GM19463 (cell line): ENCODE measurements around the gene PRKCD.

ENCODE experiments used
- ATAC-seq: cut with Tn5 transposase; IDR thresholded peaks from one replicate; pipeline ENCODE4 v1.9.1; 2021; ENCODE audit warnings: mild to moderate bottlenecking, moderate library complexity; ENCODE audit not compliant: unreplicated experiment

PRKCD gene

DNA sequence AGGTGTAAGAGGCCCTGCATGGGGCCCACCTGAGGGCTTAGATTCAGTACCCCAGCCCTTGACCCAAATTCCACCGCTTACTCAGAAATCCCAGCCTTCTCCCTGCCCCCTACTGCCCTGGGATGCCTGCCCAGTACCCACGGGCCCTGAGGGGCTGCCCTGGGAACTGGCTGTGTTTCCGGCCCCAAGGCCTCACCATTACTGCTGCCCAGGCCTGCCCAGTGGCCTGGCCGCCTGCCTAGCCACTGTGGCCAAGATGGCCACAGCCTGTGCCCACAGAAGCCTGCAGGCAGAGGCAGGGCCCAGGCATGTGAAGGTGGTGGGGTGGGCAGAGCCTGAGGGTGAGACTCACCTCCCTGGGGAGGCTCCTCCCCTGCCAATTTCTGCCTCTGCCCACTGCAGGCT is 6.1 kb upstream of the PRKCD start:
- ATAC-seq = no peak

GRCh38 chr3:53155760-53156159 is 5.2 kb upstream of the PRKCD start:
- ATAC-seq = no peak

- ATAC-seq = no peak
Observed at GRCh38 chr3:53156368-53156834, 4.6 kb upstream of the PRKCD start.

DNA sequence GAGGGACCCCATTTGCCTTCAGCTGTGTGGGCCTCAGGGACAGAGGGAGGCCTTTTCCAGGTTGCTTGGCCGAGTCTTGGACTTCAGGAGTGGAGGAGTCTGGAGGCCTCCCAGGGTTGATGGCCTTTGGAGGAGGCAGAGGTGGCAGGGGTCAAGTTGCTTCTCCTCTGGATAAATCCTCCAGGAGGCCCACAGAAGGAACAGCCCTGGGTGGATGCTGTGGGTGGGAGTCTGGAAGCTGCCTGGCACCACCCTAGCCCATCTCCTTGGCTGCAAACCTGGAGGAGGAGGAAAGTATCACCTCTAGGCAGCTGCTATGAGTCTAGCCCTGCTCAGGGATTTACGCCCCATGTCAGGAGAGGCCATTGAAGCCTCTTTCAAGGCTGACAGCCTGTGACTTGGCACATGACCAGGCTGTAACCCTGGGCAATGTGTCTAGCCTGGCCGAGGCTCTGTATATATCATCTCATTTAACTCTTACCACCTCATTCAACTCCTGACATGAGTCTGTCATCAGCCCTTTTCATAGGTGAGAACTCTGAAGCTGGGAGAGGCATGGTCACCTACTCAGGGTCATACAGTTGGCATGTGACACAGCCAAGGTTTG is 2.9 kb upstream of the PRKCD start:
- no peak for ATAC-seq

DNA sequence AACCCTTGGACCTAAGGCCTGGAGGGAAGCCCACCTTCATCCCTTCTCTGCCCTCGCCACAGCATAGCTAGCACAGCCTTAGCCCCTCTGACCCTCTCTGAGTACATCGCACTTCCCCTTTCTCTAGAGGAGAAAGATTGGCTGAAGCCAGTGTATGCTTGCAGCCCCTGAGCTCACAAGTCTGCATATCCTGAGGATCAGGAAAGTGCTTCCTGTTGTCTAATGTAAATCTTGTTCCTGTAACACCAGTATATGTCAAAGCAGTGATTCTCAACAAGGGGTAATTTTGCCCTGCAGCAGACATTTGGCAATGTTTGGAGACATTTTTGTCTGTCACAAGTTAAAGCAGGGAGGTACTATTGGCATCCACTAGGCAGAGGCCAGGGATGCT is 2.2 kb upstream of the PRKCD start:
- no peak for ATAC-seq

DNA sequence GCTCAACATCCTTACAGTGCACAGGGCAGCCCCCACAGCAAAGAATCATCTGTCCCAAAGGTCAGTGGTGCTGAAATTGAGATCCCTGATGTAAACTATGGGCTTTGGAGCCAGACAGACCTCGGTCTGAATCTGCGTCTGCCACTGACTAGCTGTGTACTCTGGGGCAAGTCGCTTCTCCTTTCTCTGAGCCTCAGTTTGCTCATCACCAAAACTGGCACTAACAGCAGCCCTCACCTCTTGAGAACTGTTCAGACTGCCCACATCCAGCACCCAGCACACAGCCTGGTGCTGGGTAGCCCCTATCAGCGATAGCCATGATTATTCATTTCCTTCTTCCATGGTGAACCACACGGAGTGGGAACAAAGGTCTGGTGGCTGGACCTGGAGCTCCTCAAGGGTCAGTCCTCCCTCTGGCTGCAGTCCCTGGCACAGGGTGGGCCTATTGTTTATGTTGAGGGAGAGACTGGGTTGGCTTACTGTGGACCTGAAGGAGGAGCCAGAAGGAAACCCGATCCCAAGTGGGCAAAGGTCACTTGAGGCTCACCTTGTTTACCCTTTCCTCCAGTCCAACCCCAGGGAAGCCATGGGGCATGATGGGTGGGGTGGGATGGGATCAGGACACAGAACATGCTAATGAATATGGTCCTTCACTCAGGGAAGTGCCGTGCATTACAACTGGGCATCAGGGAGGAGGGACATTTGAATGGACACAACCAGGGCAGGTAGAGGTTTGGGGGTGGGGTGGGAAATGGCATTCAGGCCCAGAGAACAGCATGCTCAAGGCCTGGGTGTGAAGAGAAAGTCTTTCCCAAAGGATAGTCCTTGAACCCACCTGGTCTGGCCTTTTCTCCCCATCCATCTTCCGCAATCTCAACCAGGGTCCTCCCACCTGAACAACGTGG is 1.6 kb upstream of the PRKCD start:
- no peak for ATAC-seq

DNA sequence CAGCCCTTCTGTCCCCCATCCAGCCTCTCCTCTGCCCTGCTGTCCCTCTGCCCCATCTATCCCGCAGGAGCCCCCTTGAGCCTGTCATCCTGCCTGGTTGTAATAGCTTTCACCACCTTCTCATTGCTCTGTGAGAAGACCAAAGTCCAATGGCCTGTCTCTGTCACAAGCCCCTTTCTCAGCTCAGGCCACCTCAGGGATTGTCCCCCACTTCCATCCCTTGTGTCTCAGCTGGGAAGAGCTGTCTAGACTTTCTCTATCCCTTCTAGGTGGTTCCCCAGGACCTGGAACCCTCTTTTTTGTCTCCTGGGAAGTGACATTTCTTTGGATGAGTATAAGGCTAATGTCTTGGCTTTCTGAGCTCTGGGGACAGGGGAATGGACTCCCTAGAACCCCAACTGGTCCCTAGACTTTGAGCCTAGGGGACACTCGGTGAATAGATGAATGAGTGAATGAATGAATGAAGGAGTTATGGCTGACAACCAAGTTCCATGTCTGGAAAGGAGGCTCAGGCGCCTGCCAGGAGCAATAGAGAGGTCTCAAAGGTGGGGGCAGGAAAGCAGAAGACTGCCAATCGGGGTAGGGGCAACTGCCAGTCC is 849 bp upstream of the PRKCD start:
- ATAC-seq = no peak

DNA sequence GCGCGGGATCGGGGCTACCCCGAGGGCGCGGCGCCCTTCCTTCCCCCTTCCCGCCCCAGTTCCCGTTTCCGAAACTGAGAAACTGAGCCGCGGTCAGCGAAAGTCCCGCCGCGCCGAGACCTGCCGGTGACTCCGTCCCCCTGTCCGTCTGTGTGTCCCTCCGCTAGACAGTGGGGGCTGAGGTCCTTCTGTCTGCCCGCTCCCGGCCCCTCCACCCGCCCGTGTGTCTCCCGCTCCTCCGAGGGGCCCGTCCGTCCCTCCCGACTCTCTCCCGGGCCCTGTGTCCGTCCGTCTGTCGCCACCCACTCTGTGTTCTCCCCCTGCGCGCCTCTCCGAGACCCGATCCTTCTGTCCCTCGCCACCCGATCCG is 426 bp downstream of the PRKCD start:
- peak; percentile 10 for ATAC-seq

DNA sequence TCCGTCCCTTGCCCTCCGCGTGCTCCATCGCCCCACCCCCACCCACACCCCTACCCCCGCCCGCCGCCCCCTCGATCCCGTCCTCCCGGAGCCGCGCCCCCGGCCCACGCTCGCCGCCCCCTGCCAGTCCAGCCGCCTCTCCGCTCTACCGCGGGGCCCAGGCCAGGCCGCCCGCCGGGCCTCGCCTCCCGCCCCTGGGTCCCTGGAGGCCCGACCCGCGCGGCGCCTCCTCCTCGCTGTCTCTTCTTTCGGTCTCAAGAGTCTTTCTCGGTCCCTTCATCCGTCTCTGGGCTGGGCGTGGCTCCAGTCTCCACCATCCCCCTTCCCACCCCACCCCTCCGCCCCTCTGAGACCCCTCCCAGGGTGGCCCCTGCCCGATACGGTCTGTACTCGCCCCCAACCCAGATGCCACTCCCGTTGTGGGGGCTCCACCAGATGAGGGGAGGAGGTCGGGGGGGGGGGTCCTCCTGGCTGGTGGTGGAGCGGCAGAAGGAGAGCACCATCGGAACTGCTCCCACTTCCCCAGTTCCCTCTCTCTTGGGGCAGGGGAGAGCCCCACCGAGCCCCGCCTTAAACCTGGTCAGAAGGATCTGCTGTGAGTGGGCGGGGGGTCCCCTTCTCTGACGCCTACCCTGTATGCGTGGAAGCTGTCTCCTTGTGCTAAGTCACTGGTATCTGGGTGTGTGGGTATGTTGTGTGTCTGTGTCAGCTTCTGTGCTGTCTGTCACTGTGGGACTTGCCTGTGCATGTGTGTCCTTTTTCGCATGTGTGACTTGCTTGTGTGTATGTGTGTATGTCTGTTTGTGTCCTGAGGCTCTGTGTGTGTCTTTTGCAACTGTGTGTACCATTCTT is 1.0 kb downstream of the PRKCD start:
- no peak for ATAC-seq

DNA sequence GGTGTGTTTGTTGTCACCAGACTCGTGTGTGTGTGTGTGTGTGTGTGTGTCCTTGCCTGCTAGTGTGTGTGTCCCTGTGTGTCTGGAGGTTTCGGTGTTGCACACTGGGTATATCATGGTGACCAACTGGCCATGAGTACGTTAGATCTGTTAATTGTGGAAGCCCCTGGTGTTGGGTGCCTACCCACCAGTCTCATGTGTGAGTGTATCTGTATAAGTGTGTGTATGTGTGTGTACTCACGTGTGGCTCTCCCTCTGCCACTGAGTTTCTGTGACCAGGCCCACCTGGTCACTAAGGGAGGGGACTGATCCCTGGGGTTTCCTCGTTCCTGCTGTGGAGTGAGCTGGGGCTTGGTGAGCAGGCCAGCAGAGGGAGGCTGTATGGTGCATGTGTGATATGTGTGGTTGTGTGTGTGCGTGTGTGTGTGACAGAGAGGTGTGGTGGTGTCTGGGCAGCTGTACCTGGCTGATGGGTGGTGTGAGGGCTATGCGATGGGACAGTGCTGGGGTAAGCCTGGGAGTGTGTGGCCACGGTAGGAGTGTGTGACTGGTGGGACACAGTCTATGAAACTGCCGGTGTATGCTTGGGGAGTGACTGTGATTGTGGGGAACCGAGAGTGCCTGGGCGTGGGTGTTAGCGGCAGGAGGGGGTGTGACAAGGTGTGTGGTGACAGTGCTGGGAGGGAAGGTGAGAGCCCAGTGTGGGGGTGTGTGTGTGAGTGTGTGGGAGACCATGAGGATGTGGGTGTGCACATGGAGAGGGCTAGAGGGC is 1.8 kb downstream of the PRKCD start:
- no peak for ATAC-seq

GRCh38 chr3:53163444-53164387 is 2.7 kb downstream of the PRKCD start:
- ATAC-seq = no peak

- ATAC-seq = no peak
Observed at GRCh38 chr3:53164911-53165310, 3.9 kb downstream of the PRKCD start.

- ATAC-seq = no peak
Observed at GRCh38 chr3:53166206-53166605, 5.2 kb downstream of the PRKCD start.

DNA sequence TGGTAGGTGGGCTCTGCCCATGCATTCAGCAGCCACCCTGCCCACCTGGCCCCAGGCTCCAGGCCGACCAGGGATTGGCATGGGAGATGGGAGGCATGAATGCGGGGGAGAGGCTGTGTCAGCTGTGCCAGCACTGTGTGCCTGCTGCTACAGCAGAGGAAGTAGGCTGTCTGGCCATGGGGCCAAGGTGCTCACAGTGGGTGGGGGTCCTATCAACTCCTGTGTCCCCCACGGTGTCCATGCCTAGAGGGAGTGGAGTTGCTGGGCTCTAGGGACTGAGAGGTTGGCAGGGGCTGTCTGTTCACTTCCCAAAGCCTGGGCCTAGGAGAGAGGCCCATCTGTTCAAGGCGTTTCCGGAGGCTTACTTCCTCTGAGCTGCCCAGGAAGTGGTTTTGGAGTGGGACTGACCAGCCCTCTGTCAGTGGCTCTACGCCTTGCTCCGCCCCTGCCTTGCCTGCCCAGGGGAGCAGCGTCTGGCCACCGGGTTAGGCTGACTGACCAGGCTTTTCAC is 5.8 kb downstream of the PRKCD start:
- ATAC-seq = no peak

DNA sequence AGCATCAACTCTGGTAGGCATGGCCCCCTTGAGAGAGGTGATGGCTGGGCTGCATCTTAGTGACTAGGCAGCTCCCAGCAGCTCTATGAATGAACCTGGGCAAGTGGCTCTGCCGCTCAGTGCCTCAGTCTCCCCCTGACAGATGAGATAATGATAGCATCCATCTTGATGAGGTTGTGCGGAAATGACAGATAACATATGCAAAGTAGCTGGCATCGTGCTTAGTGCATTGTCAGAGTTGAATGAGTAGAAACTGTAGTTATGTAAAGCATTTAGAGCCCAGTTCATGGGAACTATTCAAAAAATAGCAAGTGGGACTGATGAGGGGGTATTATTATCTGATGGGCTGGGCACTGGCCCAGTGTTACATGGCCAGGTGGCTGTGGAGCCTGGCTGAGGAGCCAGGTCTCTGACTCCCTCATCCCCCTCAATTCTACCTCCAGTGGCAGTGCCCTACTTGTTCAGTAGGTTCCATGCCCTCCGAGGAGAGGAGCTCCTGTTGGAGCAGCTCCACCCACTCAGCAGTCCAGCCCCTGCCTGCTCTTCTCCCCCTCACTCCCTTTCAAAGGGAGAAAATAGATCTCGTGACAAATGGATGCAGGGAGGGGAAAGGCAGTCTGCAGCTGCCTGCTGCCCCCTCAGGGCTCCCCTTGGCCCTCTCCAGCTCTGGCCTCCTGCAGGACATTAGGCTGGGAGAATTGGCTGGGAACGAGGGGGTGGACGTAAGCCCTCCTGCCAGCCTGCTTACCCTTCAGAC is 6.6 kb downstream of the PRKCD start:
- ATAC-seq = no peak

DNA sequence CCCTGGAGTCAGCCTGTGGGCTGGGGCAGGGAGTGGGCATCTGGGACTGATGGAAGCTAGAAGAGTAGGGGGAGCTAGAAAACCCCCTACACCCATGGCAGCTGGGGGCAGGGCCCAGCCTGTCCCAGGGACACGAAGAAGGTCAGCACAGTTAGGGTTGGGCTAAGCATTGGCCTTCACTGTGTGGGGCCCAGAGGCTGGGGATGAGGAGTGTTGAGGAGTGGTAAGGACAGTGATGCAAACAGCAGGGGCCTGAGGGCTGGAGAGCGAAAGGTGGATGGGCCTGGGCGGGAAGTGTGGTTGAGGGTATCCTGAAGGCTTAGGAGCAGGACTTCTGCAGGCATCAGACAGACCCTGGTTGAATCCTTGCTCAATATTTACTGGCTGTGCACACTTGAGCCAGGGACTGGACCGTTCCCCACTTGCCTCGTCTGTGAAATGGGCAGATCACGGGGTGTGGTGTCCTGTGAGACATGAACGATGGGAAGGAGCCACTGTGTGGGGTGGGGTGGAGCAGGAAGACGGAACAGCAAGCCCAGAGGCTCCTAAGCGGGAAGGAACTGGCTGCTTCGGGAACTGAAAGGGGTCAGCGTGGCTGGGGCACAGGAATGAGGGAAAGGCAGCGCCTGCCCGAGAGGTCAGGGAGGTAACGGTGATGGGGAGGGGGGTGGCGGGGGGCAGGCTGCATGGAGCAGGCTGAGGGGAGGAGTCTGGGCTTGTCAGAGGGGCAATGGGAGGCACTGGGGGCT is 7.3 kb downstream of the PRKCD start:
- ATAC-seq = no peak

GRCh38 chr3:53169045-53169831 is 8.2 kb downstream of the PRKCD start:
- no peak for ATAC-seq
